Bone marrow (tissue), 2 donors: ENCODE measurements around the gene TMEM45A.
"Not testable (repeated sequence)": the region's sequence is repeated elsewhere in the genome, so short reads cannot be mapped to it uniquely, and the experiment has no call there.

ENCODE experiments used
- DNase-seq, 2 donors: peaks; one replicate each; lab custom pipeline; 2025; lab: John Stamatoyannopoulos, UW

The TMEM45A gene

GRCh38 chr3:100483529-100483928 lies 8.9 kb upstream of the TMEM45A start:
- no peak for DNase-seq

GRCh38 chr3:100486808-100487207 lies 5.6 kb upstream of the TMEM45A start:
- no peak for DNase-seq

- DNase-seq = no peak
Measured at GRCh38 chr3:100489118-100489517, 3.3 kb upstream of the TMEM45A start.

- DNase-seq = no peak
Measured at GRCh38 chr3:100496711-100497261, 4.4 kb downstream of the TMEM45A start.

GRCh38 chr3:100499651-100500050 lies 7.2 kb downstream of the TMEM45A start:
- no peak for DNase-seq

GRCh38 chr3:100500320-100500880 lies 8.0 kb downstream of the TMEM45A start:
- no peak for DNase-seq

- DNase-seq = no peak
Measured at GRCh38 chr3:100503448-100503847, 11.0 kb downstream of the TMEM45A start.

- no peak for DNase-seq
Measured at GRCh38 chr3:100506355-100506754, 13.9 kb downstream of the TMEM45A start.

- not testable (repeated sequence) for DNase-seq
Measured at GRCh38 chr3:100509818-100510217, 17.4 kb downstream of the TMEM45A start.

- DNase-seq = no peak
Measured at GRCh38 chr3:100516232-100516631, 23.8 kb downstream of the TMEM45A start.

- no peak for DNase-seq
Measured at GRCh38 chr3:100516838-100517237, 24.4 kb downstream of the TMEM45A start.

- no peak for DNase-seq
Measured at GRCh38 chr3:100517276-100517675, 24.9 kb downstream of the TMEM45A start.

- DNase-seq = no peak
Measured at GRCh38 chr3:100518244-100518643, 25.8 kb downstream of the TMEM45A start.

- no peak for DNase-seq
Measured at GRCh38 chr3:100518983-100519382, 26.6 kb downstream of the TMEM45A start.

GRCh38 chr3:100521439-100521845 lies 29.0 kb downstream of the TMEM45A start:
- no peak for DNase-seq

- no peak for DNase-seq
Measured at GRCh38 chr3:100522125-100522524, 29.7 kb downstream of the TMEM45A start.

GRCh38 chr3:100523050-100523760 lies 30.8 kb downstream of the TMEM45A start:
- no peak for DNase-seq

GRCh38 chr3:100525753-100526612 lies 33.6 kb downstream of the TMEM45A start:
- no peak for DNase-seq

- DNase-seq = no peak
Measured at GRCh38 chr3:100526613-100527346, 34.4 kb downstream of the TMEM45A start.

GRCh38 chr3:100527347-100527735 lies 34.9 kb downstream of the TMEM45A start:
- no peak for DNase-seq

GRCh38 chr3:100531093-100531492 lies 38.7 kb downstream of the TMEM45A start:
- no peak for DNase-seq

GRCh38 chr3:100532411-100532810 lies 40.0 kb downstream of the TMEM45A start:
- no peak for DNase-seq
